ENCODE results near the gene NAA10.
A peak's percentile ranks its signal among the peaks of the same experiment; 100 is the strongest.

NAA10 gene

DNA sequence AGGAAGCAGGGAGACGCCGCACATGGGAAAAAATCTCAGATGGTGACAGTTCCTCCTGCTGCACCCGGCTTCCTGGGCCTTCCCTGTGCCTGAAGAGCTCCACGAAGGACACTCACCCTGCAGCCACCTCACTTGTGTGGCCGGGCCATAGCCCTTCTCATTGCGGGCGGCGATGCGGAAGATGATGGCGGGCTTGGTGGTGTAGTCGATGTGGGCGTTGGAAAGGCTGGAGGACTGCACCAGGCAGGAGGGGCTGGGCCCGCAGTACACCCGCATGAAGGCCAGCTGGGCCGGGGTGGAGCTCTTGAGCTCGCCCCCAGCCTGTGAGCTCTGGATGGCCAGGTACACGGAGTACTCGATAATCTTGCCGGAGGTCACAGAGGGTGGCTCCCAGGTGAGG lies 15.3 kb upstream of the NAA10 start:
- no peak for DNase-seq (ENCODE audit: extremely low read depth in 1 of 2, low read depth in 1 of 2)

DNA sequence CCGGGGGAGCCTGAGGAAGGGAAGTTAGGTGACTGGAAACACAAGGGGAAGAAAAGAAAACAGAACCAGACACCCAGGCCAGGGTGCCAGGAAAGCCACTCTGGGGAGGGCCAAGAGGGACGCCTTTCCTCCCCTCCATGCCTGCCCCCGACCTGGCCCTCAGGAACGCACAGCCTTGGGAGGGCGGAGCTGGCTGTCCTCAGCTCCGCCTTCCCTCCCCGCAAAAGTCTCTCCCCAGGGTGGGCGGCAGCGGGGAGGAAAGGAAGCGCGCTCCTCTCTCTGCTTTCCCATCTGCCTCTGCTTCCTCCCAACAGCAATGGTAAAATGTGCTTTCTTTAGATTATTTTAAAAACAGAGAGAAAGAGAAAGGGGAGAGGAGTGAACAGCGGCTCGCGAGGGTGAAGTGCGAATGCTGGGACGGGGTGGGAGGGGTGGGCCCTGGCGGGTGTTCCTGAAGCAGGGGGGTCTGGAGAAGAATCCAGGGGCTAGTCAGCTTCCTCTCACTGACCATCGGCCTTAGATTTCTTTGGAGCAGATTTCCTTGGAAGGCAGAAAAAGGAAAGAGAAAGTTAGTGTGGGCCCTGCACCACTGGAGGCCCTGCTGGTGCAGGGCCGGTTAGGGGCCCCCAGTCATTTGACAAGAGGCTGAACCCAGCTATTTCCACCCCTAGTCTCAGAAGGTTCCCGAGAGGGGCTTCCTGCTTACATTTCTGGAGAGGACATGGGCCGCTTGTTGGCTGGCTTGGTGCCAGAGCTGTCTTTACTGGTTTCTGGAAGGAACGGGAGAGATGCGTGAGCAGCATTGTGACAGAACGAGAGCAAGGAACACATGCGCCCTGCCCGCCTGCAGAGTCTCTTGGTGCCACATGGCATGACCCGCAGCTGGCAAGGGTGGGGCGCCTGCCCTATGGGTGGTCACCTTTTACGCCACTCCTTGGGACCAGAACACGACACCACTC lies 14.3 kb upstream of the NAA10 start:
- DNase-seq (ENCODE audit: extremely low read depth in 1 of 2, low read depth in 1 of 2), result no peak

DNA sequence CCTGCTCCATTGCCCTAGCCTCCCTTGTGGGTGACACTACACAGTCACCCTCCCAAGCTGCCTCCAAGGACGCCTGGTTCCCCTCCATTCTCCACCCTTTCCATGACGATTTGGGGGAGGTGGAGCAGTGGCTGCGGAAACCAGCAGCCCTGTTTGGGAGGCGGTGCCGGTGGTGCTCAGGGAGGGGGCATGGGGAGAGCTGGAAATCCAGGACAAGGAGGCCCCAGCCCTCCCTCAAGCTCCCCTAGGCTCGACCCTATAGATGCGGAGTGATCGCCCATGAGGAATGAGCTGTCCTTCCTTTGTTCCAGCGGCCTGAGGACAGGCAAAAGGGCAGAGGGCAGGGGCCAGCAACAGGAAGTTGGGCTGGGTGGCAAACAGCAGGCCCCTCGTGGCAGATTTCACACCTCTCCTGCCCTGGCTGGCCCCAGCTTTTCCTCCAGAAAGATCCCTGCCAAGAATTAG lies 13.2 kb upstream of the NAA10 start:
- DNase-seq (ENCODE audit: extremely low read depth in 1 of 2, low read depth in 1 of 2), result no peak

DNA sequence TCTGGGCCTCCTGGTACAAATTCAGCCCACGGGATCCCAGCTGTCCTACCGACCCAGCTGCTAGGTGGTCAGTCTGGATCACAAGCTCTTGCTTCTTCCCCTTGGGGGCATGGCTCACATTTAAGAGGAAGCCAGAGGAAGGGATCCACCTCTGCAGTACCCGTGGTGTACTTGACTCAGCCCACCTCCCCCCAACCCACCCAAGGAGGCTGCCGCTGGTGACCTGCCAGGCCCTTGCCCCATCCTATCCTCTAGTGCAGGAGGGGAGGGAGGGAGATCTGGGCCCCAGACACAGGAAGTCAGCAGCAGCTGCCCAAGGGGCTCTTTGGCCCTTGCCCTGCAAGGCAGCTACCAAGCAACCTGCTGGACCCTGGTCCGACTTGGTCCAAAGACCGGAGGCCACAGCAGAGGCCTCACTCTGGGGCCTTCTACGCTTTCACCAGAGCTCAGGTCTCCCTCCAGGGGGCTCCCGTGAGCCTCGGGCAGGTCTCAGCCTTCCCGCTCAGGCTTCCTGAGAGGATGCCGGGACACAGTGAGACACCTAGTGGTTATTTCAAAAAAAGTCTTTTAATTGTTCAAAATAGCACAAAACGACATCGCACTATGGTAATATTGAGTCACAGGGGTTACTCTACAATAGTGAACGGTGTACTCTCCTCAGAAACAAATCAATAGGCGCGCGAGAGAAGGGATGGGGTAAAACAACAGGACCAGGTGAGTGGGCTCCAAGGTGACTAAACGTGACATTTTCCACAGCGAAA lies 12.4 kb upstream of the NAA10 start:
- peak; percentile 51 to 55 for DNase-seq (ENCODE audit: extremely low read depth in 1 of 2, low read depth in 1 of 2)

DNA sequence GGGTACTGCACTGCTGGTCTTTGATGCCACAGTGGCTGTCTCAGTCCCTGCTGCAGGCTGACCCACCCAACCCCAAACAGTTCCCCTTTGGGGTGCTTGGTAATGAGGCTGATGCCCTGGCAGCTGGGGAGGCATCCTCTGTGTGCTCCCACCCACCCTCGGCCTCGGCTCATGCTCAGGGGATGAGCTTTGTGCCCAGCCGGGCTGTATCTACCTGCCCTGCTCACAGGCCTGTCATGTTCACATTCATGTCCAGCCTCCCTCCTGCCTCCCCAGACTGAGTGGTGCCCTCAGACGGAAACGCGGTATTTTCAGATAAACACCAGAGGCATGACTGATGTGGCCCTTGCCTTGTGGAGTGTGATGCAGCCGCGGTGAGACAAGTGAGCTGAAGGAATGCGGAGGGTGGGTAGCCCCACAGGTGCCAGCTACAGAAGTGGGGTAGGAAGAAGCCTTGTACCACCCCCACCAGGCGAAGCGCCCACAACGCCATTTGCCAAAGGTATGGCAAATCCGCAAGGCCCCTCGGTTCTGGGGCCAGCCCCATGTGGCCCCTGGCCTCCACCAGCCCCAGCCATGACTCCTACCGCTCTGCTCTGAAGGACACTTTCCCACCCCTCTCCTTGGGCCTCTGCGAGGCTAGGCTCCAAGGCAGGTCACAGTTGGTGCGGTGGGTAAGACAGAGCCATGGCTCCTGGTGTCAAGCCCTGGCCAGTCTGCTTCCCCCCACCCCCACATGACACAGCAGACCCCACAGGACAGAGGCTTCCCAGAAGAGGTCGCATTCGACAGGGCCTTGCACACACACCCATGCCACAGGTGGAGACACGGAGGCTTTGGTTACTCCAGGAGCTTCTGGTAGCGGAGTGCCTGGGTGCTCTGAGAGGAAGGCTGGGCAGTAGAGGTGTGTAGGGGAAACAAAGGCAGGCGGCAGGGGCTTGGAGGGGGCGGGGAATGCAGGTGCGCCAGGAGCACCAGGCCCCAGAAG lies 11.4 kb upstream of the NAA10 start:
- no peak for DNase-seq (ENCODE audit: extremely low read depth in 1 of 2, low read depth in 1 of 2)

DNA sequence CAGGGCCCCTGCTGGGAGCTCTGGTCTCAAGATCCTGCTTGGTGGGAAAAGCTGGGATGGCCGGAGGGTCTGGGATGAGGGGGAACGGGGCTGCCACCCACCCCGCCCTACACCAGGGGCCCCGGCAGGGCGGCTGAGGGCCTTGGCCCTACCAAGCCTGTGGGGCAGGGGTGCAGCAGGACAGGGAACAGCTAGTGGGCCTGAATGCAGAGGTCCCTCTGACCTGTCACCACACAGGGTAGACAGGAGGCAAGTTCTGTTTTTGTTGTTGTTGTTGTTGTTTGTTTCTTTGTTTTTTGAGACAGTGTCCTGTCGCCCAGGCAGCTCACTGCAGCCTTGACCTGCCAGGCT lies 9.9 kb upstream of the NAA10 start:
- DNase-seq (ENCODE audit: extremely low read depth in 1 of 2, low read depth in 1 of 2), result no peak

DNA sequence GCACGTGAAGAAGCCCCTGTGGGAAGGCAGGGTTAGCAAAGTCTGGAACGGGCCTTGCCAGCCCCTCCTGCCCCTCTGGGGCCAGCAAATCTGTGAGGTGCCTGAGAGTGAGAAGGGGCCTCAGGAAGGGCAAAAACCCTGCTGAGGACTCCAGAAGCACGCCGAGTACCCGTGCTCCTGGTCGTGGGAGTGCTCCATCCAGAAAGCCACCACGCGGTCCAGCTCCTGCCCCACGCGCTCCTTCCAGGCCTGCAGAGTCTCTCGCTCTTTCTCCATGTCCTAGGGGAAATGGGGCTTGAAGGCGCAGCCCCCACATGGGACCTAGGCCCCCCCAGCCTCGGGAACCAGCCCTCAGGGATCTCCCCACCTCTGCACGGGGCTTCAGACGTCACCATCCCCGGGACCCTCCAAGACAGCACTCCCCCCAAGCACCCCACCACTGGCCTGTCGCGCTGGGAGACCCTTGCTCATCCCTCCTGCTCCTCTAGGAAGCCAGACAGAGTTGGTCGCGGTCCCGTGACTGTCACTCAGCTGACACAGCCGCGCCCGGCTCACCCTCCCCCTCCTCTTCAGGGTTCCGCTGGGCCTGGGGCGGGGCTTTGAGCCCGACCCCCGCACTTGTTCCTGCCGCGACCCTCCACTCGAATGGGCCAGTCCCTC lies 9.4 kb upstream of the NAA10 start, which contains the start of gene RENBP:
RENBP (minus strand) TSS at position 504 of the 660 bp plus-strand sequence; CDS start at position 471, 33 bp downstream.
- DNase-seq (ENCODE audit: extremely low read depth in 1 of 2, low read depth in 1 of 2), result no peak

DNA sequence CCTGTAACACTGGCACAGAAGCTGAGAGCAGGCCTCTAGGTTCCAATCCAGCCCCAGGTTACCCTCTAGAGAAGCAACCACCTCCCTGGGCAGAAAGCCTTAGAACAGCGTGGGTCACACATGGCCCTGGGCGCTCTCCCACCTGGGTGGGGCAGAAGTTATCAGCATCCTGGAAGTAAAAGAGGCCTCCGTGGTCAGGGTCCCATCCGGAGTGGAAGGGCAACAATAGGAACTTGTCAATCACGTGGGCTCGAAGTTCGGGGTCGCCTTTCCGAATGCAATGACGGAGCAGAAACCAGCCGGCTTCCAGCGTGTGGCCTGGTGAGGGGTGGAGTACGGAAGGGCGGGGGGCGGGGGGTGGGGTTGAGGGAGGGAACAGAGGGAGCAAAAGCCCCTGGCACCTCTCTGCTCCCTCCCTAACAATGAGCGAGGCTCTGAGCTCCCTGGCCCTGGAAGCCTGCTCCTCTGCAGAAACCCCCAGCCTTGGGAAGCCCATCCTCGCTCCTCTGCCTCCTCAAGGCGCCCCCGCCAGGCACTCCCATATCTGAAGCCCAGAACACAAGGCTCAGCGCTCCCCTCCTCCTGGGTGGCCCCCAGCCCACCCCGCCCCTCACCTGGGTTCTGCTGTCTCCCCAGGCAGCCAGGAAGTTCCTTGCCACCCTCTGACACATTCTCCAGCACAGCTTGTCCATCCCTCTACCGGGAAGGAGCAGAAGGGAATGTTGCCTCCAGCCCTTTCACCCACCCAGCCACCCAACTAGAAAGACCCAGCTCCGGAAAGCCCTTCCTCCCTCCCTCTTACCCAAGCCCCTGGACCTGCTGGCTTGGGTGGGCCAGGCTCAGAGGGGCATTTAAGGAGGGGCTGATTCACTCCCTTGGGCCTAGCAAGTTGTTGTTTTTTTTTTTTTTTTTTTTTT lies 6.8 kb upstream of the NAA10 start:
- DNase-seq (ENCODE audit: extremely low read depth in 1 of 2, low read depth in 1 of 2), result no peak

DNA sequence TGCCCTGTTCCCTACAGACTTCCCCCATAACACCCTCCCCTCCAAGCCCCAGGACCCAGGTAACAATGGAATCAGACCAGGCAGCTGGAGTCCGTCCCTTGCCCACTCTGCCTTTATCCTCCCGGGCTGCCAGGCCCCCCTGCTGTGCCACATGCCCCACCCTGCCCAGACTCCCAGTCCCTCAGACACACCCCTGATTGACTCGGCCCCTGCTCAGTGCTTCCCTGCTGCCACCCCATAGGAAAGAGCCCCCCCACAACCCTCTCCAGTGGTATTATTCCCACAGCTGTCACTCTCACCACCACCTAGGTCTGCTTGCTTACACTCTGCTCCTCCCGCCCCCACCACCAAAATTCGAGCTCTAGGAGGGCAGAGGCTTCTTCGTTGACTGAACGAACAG lies 4.7 kb upstream of the NAA10 start:
- no peak for DNase-seq (ENCODE audit: extremely low read depth in 1 of 2, low read depth in 1 of 2)

DNA sequence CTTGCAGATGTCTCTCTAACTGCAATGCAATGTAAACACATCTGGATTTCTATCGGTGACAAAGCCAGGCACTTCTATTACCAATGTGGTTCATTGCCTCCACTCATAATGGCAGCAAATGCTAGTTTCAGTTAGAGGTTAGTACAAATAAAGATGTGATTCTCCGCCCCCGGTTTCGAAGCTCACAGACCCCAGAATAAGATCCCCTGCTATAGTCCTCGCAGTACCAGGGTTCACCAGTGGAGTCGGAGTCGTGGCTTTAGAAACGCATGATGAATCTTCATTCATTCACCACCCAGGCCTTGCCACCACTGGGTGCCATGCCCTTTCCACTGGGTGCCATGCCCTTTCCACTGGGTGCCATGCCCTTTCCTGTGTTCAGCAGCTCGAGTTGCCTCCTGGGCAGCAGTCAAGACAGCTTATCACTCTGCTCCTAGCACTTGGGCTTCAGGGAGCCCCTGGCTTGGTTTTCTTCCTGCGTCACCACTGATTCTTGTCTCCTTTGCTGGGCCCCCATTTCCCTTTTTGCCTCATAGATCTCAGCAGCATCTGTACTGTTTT lies 3.5 kb upstream of the NAA10 start:
- no peak for DNase-seq (ENCODE audit: extremely low read depth in 1 of 2, low read depth in 1 of 2)

DNA sequence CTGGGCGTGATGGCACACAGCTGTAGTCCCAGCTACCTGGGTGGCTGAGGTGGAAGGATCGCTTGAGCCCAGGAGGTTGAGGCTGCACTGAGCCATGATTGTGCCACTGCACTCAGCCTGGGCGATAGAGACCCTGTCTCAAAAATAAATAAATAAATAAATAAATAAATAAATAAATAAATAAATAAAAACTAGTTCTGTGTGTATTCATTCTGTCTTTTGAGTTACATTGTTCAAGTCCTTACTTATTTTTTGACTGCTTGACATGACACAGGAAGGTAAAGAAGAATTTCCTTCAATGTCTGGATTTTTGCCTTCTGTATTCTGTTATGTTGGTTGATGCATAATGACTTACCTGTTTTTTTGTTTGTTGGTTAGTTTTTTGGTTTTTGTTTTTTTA lies 2.2 kb upstream of the NAA10 start:
- no peak for DNase-seq (ENCODE audit: extremely low read depth in 1 of 2, low read depth in 1 of 2)

DNA sequence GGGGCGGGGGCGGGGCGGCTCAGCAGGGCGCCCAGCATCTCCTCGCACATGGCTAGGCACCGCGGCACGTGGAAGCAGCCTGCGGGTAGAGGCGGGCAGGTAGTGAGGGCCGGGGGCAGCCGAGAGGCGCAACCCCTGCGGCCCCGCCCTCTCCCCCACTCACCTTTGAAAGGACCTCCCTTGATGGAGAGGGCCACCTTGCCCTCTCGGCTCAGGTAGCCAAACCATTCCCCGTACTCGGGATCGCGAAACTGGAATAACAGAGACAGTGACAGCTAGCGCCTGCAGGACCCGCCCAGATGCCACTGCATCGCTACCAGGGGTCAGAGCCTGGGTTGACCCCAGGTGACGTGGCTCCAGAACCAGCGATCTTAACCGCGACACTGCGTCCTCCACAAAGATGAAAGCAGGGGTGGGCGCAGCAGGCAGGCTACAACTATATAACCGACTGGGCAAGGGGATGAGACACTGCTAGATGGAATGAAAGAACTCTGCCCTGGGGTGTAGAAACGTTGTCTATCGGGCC lies 552 bp upstream of the NAA10 start:
- DNase-seq (ENCODE audit: extremely low read depth in 1 of 2, low read depth in 1 of 2), result no peak

DNA sequence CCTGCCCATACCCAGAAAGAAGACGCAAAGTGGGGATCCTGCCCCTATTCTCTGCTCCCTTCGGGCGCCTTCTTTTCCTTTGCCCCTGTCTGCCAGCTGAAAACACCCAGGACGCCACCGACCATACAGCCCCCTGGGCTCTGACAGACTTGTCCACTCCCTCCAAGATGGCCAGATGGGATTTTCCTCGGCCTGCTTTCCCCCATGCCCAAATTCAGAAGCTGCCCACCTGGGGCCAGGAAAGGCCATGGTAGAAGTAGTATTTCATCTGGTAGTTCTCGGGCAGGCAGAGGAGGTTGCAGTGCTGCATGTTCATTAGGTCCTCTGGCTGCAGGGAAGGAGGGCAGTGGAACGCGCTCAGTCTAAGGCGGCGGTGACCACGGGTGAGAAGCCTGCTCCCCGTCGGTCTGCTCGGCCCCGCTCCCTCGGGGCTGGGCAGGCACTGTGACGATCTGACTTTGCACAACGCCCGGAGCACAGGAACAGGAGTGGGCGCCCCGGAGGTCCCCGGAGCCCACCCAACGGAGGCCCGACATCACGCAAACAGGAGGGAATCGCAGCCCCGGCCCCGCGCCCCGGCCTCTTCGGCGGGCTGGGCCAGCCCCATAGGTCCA lies 582 bp downstream of the NAA10 start:
- DNase-seq (ENCODE audit: extremely low read depth in 1 of 2, low read depth in 1 of 2), result no peak

DNA sequence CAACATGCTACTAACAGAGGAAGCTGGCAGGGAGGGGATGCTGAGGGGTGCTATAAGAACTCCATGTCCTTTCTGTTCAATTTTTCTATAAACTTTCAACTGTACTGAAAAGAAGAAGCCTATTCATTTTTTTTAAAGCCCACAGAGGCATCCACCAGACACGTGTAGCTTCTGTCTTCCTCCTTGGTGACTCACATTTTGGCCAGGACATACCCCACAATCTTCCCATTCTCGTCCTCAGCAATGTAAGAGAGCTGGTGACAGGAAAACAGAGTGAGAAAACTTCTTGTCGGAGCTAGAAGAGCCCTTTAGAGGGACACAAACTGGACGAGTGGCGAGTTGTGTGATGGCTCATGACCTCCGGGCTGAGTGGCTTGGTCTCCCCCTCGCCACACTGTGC lies 1.1 kb downstream of the NAA10 start:
- DNase-seq (ENCODE audit: extremely low read depth in 1 of 2, low read depth in 1 of 2), result no peak

DNA sequence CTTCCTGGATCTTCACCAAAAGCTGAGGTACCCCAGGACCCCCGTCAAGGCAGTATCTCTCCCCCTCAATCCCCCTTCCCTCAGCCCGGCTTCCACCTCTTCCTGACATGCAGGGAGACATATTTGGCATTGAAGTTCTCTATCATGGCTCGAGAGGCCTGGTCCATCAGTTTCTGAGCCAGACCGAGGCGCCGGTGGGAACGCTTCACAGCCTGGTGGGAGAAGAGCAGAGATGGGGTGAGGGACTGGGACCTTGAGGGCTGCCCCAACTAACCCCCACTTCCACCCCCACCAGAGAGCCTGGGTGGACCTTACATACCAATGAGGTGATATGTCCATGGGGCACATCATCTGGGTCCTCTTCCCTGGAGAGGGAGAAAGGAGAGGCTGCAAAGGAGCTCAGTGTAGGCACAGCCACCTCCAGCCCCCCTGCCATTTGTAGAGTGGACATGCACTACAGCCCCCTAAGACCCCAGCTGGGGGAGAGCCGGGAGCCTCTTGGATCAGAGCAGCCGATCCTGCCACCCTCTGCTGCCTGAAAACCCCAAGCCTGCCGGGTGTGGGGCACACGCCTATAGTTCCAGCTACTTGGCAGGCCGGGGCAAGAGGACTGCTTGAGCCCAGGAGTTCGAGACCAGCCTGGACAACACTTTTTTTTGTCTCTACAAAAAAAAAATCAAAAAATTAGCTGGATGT lies 2.5 kb downstream of the NAA10 start:
- no peak for DNase-seq (ENCODE audit: extremely low read depth in 1 of 2, low read depth in 1 of 2)

DNA sequence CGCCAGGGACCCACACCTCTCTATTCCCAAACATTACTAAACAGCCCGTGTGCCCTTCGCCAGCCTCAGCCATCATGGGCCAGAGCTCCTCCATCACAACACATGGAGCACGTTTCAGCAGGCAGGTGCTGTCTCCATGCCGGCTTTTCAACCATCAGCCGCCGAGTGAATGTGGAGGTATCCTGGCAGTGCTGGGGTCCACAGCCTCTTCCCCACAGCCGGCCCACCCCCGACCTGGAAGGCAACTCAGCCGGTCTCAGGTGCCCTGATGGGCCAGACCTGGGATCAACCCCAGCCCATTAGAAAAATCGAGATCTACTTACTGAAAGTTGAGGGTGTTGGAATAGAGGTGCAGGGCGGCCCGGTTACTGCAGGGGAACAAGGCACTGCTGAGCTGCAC lies 3.1 kb downstream of the NAA10 start:
- no peak for DNase-seq (ENCODE audit: extremely low read depth in 1 of 2, low read depth in 1 of 2)

DNA sequence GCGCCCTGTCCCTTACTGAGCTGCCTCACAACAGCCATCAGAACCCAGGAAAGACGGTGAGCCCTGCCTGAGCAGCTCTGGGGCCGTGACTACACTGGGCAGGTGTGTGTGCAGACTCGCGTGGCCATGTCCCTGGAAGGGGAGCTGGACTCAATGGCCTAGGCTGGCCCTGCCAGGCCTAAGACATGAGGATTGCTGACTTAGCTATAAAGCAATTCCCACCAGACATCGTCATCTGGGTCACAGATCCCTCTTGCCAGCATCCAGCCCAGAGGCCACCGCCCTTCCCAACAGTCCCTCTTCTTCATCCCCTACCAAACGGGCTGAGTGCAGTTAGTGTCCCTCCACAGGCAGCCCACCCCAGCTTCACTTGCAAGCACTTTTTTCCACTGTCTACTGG lies 3.7 kb downstream of the NAA10 start:
- no peak for DNase-seq (ENCODE audit: extremely low read depth in 1 of 2, low read depth in 1 of 2)

All from activated CD8-positive, alpha-beta memory T cell treated with anti-CD3 and anti-CD28 coated beads for 1 hour (primary cell).